Measurements from ENCODE around the gene SNX2. TPM values are rescaled to one million over a fixed set of nuclear protein-coding genes. Genes with fewer than 3 reads are reported as not detected.

Gene SNX2
- total and polyA plus RNA-seq, 2 donors (not counting 1 experiment from before 2014, with no cell fraction given), result 107 to 266 TPM

DNA sequence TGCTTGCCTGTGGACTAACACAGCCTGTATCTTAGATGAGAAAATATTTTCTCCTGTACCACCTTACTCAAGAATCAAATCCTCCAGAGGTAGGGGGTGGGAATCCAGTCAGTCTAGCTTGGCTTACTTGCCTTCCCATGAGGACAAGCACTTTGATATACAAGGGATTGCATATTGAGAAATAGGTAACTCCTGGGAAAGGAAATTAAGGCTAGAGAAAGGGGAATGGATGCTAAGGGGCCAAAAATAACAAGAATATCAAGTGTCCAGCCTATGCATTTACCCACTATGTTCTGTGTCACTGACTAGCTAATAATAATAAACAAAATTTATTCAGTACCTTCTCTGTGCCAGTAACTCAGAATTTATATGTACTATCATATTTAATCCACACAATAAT is 21.4 kb upstream of the SNX2 start:
- H3K4me2 ChIP-seq (replicated peaks; ENCODE audit: low read depth, low read length, poor library complexity, severe bottlenecking), result no peak overlapping the region
- intact Hi-C loops (cut with micrococcal nuclease), result no loop called here
- H3K27ac ChIP-seq (ENCODE audit: low read length in 2 of 2), result no peak overlapping the region
- no peaks in the 10 kb centered on the region for H3K9me3 ChIP-seq (ENCODE audit: control extremely low read depth in 1 of 3, control insufficient read depth in 2 of 3, insufficient read depth in 1 of 3, low read length in 2 of 3)
- H3K4me1 Mint-ChIP-seq, result peaks cover 32% of the 10 kb centered on the region
- no peak overlapping the region for H3K4me3 Mint-ChIP-seq
- no peaks in the 10 kb centered on the region for H4K20me1 ChIP-seq (ENCODE audit: control insufficient read depth, insufficient read depth, low read length, poor library complexity, severe bottlenecking)
- H3K4me1 ChIP-seq (ENCODE audit: control insufficient read depth in 2 of 2, insufficient read depth in 2 of 2, low read length in 2 of 2), result peaks cover 22 to 27% of the 10 kb centered on the region in 2 donors
- no peaks in the 10 kb centered on the region for H3K27me3 ChIP-seq (replicated peaks in 1 of 4; ENCODE audit: control extremely low read depth in 1 of 4, control insufficient read depth in 3 of 4, insufficient read depth in 4 of 4, low read length in 3 of 4)
- ATAC-seq (ENCODE audit: low read depth) (no peak), DNase-seq (no peak)
- H3K27me3 Mint-ChIP-seq, result no peaks in the 10 kb centered on the region
- ChIA-PET POLR2A (no interaction called here), CTCF (interaction anchor here (1.0 kb wide), 1 partner anchor 49 kb away, joined by 3 read pairs; no protein-coding TSS in a partner anchor)
- no peak overlapping the region for H2AFZ ChIP-seq (ENCODE audit: insufficient read depth, low read depth, low read length, poor library complexity, severe bottlenecking)
- no peak overlapping the region for H3K9ac ChIP-seq (ENCODE audit: low read length)
- peaks cover 8% of the 10 kb centered on the region for H3K79me2 ChIP-seq (ENCODE audit: control insufficient read depth, insufficient read depth, low read length)
- H3K36me3 ChIP-seq (replicated peaks in 1 of 2; ENCODE audit: control extremely low read depth in 1 of 2, control insufficient read depth in 1 of 2, extremely low read depth in 1 of 2, insufficient read depth in 2 of 2, low read length in 1 of 2), result no peaks in the 10 kb centered on the region
- no peak overlapping the region for H3K27ac Mint-ChIP-seq
- H3K9me3 Mint-ChIP-seq (ENCODE audit: insufficient read depth), result no peaks in the 10 kb centered on the region
- no peak overlapping the region for H3K4me3 ChIP-seq (ENCODE audit: control extremely low read depth in 1 of 5, extremely low read depth in 1 of 5, insufficient read depth in 1 of 5, low read depth in 2 of 5, low read length in 4 of 5)
- no peak for TF ChIP-seq EZH2 (IDR thresholded peaks at IDR 0.05; ENCODE audit: borderline replicate concordance, insufficient read depth, low read depth, low read length, poor library complexity, severe bottlenecking)
- TF ChIP-seq, protein P1, sequence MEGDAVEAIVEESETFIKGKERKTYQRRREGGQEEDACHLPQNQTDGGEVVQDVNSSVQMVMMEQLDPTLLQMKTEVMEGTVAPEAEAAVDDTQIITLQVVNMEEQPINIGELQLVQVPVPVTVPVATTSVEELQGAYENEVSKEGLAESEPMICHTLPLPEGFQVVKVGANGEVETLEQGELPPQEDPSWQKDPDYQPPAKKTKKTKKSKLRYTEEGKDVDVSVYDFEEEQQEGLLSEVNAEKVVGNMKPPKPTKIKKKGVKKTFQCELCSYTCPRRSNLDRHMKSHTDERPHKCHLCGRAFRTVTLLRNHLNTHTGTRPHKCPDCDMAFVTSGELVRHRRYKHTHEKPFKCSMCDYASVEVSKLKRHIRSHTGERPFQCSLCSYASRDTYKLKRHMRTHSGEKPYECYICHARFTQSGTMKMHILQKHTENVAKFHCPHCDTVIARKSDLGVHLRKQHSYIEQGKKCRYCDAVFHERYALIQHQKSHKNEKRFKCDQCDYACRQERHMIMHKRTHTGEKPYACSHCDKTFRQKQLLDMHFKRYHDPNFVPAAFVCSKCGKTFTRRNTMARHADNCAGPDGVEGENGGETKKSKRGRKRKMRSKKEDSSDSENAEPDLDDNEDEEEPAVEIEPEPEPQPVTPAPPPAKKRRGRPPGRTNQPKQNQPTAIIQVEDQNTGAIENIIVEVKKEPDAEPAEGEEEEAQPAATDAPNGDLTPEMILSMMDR (IDR thresholded peaks at IDR 0.05), result no peak

DNA sequence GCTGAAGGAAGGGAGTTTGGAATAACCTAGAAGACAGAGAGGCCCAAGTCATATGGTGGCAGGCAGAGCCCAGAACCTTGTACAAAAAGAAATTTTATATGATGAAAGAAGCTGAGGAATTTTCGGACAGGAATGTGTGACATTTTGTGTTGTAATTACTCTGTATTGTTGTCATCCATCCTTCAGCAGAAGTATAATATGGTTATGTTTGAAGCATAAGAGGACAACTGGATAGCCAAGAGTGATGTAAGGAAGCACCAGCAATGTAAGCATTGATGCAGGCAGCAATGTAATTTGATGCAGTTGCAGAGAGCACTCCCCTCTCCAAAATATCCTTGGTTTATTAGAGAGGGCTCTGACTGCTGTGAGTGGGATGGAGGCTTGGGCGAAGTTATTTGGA is 19.1 kb upstream of the SNX2 start:
- Histone ChIP-seq H3K27me3 (replicated peaks in 1 of 4; ENCODE audit: control extremely low read depth in 1 of 4, control insufficient read depth in 3 of 4, insufficient read depth in 4 of 4, low read length in 3 of 4) (no peaks in the 10 kb centered on the region), H3K9ac (ENCODE audit: low read length) (no peak overlapping the region), H3K27ac (ENCODE audit: low read length in 2 of 2) (no peak overlapping the region), H3K4me3 (ENCODE audit: control extremely low read depth in 1 of 5, extremely low read depth in 1 of 5, insufficient read depth in 1 of 5, low read depth in 2 of 5, low read length in 4 of 5) (no peak overlapping the region), H3K79me2 (ENCODE audit: control insufficient read depth, insufficient read depth, low read length) (peaks cover 8% of the 10 kb centered on the region), H3K4me2 (replicated peaks; ENCODE audit: low read depth, low read length, poor library complexity, severe bottlenecking) (peak overlapping the region; percentile 29), H3K9me3 (ENCODE audit: control extremely low read depth in 1 of 3, control insufficient read depth in 2 of 3, insufficient read depth in 1 of 3, low read length in 2 of 3) (no peaks in the 10 kb centered on the region), H4K20me1 (ENCODE audit: control insufficient read depth, insufficient read depth, low read length, poor library complexity, severe bottlenecking) (no peaks in the 10 kb centered on the region), H3K4me1 (ENCODE audit: control insufficient read depth in 2 of 2, insufficient read depth in 2 of 2, low read length in 2 of 2) (peaks cover 22 to 27% of the 10 kb centered on the region in 2 donors), H2AFZ (ENCODE audit: insufficient read depth, low read depth, low read length, poor library complexity, severe bottlenecking) (no peak overlapping the region), H3K36me3 (replicated peaks in 1 of 2; ENCODE audit: control extremely low read depth in 1 of 2, control insufficient read depth in 1 of 2, extremely low read depth in 1 of 2, insufficient read depth in 2 of 2, low read length in 1 of 2) (no peaks in the 10 kb centered on the region)
- H3K4me3 Mint-ChIP-seq, result no peak overlapping the region
- POLR2A ChIA-PET, result no interaction called here
- DNase-seq, result no peak
- 88% methylated on average over 2 of the region's 2 CpGs for WGBS (ENCODE audit: insufficient coverage)
- TF ChIP-seq, protein P1 (IDR thresholded peaks at IDR 0.05), result no peak
- no peak for TF ChIP-seq EZH2 (IDR thresholded peaks at IDR 0.05; ENCODE audit: borderline replicate concordance, insufficient read depth, low read depth, low read length, poor library complexity, severe bottlenecking)
- peak overlapping the region; percentile 44 for H3K27ac Mint-ChIP-seq
- intact Hi-C loops (cut with micrococcal nuclease), result loop anchor here (2.0 kb wide), 1 partner anchor 19 kb away; the partner anchor contains the start of gene SNX2
- peaks cover 35% of the 10 kb centered on the region for H3K4me1 Mint-ChIP-seq
- H3K27me3 Mint-ChIP-seq, result no peaks in the 10 kb centered on the region
- CTCF ChIA-PET, result interaction anchor here (0.7 kb wide), 1 partner anchor 52 kb away, joined by 3 read pairs; no protein-coding TSS in a partner anchor
- no peak for ATAC-seq (ENCODE audit: low read depth)
- H3K9me3 Mint-ChIP-seq (ENCODE audit: insufficient read depth), result no peaks in the 10 kb centered on the region

Data from B cell (primary cell).